ENCODE data around the gene SMG9.
A peak's percentile ranks its signal among the peaks of the same experiment; 100 is the strongest.

SMG9 gene

DNA sequence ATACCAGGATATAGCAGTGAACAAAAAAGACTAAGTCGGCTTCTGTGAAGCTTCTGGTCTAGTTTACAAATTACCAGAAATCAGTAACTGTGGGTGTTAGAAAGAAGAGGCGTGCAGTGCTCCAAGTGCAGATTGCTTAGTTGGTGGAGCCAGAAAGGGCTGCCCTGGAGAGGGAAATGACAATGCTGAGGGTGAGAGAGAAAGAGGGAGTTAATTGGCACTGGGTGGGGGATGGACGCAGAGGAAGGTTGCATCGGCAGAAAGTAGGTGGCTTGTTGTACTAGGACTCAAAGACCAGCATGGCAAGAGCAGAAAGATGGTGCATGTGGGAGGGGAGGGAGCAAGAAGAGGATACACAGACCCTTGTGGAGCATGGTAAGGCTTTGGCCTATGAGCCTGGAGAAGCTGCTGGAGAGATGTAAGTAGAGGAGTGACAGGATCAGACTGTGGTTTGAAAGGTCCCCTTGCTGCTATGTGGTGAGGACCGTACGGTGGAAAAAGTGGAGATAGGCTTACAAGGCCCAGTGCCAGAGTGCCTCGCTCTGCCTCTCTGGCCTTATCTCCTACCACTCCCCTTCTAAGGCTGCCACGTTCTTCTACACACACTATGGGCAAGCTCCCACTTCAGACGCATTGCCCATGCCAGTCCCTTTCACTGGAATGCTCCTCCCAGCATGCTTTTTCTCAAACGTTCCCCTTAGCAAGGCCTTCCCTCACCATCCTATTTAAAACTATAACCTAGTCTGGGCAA lies 13.5 kb downstream of the SMG9 start:
- Histone ChIP-seq H3K9ac (ENCODE audit: low read depth in 1 of 2, low read length in 2 of 2) (no peak overlapping the region), H3K36me3 (ENCODE audit: control insufficient read depth in 1 of 2, insufficient read depth in 2 of 2, low read length in 2 of 2) (peaks cover 25 to 72% of the 10 kb centered on the region in 2 donors), H3K9me3 (ENCODE audit: control insufficient read depth in 1 of 2, low read length in 2 of 2) (no peaks in the 10 kb centered on the region), H3K27ac (ENCODE audit: low read depth, low read length) (no peak overlapping the region), H3K4me1 (ENCODE audit: control insufficient read depth in 1 of 2, insufficient read depth in 2 of 2, low read length in 2 of 2) (peaks cover 17 to 37% of the 10 kb centered on the region in 2 donors), H3K4me3 (ENCODE audit: low read depth in 1 of 2, low read length in 2 of 2) (no peak overlapping the region), H3K27me3 (ENCODE audit: control insufficient read depth in 1 of 2, insufficient read depth in 2 of 2, low read length in 2 of 2) (no peaks in the 10 kb centered on the region)

DNA sequence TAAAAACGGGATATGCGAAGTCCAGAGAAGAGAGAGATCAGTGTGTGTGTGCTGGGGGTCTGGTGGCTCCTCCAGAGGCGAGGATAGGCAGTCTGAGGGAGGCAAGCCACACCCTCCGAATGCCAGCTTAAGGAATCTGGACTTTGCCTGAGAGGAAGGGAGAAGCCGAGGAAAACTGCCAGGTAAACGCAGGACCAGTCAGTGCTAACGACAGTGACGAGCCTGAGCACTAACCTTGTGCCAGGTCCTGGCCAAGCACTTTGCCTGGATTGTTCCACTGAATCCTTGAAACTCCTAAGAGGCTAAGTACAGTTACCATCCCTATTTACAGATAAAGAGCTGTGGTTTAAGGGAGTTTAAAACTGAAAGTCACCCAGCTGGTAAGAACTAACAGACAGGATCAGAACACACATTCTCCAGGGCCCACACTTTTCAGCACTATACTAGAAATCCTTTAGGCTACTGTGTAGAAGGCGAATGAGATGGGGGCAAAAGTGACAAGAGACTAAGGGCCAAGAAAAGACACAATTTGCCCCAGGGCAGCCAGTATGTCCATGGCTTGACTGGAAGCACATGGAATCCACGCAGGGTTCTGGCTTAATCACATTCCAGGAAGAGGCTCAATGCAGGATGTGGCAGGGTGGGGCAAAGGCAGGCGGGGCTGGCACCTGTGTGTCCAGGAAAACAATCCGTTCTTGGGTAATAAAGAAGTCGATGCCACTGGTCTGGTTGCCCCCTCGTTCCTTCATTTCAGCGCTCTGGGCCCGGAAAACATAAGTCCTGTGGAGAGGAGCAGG lies 15.1 kb downstream of the SMG9 start:
- H3K27ac ChIP-seq (ENCODE audit: low read depth, low read length): peak overlapping the region; percentile 89
- no peaks in the 10 kb centered on the region for H3K27me3 ChIP-seq (ENCODE audit: control insufficient read depth in 1 of 2, insufficient read depth in 2 of 2, low read length in 2 of 2)
- peak overlapping the region; percentile 43 to 58 for H3K9ac ChIP-seq (ENCODE audit: low read depth in 1 of 2, low read length in 2 of 2)
- H3K9me3 ChIP-seq (ENCODE audit: control insufficient read depth in 1 of 2, low read length in 2 of 2): no peaks in the 10 kb centered on the region
- peak overlapping the region in 1 of 2 donors; percentile 18 for H3K4me3 ChIP-seq (ENCODE audit: low read depth in 1 of 2, low read length in 2 of 2)
- H3K36me3 ChIP-seq (ENCODE audit: control insufficient read depth in 1 of 2, insufficient read depth in 2 of 2, low read length in 2 of 2): peaks cover 23 to 74% of the 10 kb centered on the region in 2 donors
- peaks cover 15 to 32% of the 10 kb centered on the region in 2 donors for H3K4me1 ChIP-seq (ENCODE audit: control insufficient read depth in 1 of 2, insufficient read depth in 2 of 2, low read length in 2 of 2)

DNA sequence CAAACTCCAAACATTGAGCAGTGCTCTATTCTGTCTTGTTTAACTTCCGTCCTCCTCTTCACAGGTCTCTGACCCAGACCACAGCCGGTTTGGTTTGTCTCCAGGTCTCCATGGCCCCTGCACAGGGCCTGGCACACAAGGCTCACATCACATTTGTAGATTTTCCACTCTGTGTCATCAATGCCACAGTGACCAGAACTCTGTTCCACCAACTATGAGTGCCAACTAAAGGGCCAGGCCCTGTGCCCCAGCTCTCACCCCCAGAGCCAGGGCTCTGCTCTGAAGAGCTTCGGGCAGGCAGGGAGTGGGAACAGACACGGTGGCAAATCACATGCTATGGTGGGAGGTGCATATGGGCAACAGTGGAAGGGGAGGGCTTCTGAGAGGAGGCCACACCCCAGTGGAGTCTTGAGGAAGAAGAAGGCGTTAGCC lies 16.0 kb downstream of the SMG9 start:
- Histone ChIP-seq H3K9ac (ENCODE audit: low read depth in 1 of 2, low read length in 2 of 2) (peak overlapping the region; percentile 19 to 58), H3K9me3 (ENCODE audit: control insufficient read depth in 1 of 2, low read length in 2 of 2) (no peaks in the 10 kb centered on the region), H3K36me3 (ENCODE audit: control insufficient read depth in 1 of 2, insufficient read depth in 2 of 2, low read length in 2 of 2) (peaks cover 24 to 66% of the 10 kb centered on the region in 2 donors), H3K27ac (ENCODE audit: low read depth, low read length) (peak overlapping the region; percentile 89), H3K4me1 (ENCODE audit: control insufficient read depth in 1 of 2, insufficient read depth in 2 of 2, low read length in 2 of 2) (peaks cover 14 to 30% of the 10 kb centered on the region in 2 donors), H3K27me3 (ENCODE audit: control insufficient read depth in 1 of 2, insufficient read depth in 2 of 2, low read length in 2 of 2) (no peaks in the 10 kb centered on the region), H3K4me3 (ENCODE audit: low read depth in 1 of 2, low read length in 2 of 2) (no peak overlapping the region)

DNA sequence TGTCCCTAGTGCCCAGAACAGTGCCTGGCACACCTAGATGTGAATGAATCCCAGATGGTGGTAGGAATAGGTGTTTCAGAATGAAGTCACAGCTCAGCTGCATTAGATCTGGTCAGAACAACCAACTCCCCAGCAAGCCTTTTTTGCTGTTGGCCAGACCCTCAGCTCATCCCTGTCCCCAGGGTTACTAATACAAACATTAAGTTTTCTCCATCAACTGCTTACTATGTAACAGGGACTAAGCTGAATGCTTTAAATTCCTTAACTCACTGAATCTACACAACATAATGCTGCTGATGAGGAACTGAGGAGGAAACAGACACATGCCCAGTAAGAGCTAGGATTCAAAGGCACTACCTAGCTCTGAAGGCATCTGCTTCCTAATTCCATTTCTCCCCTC lies 18.8 kb downstream of the SMG9 start:
- H3K4me1 ChIP-seq (ENCODE audit: control insufficient read depth in 1 of 2, insufficient read depth in 2 of 2, low read length in 2 of 2): peaks cover 14 to 25% of the 10 kb centered on the region in 2 donors
- no peak overlapping the region for H3K9ac ChIP-seq (ENCODE audit: low read depth in 1 of 2, low read length in 2 of 2)
- no peak overlapping the region for H3K27ac ChIP-seq (ENCODE audit: low read depth, low read length)
- no peak overlapping the region for H3K4me3 ChIP-seq (ENCODE audit: low read depth in 1 of 2, low read length in 2 of 2)
- H3K36me3 ChIP-seq (ENCODE audit: control insufficient read depth in 1 of 2, insufficient read depth in 2 of 2, low read length in 2 of 2): peaks cover 29 to 69% of the 10 kb centered on the region in 2 donors
- no peaks in the 10 kb centered on the region for H3K9me3 ChIP-seq (ENCODE audit: control insufficient read depth in 1 of 2, low read length in 2 of 2)
- H3K27me3 ChIP-seq (ENCODE audit: control insufficient read depth in 1 of 2, insufficient read depth in 2 of 2, low read length in 2 of 2): no peaks in the 10 kb centered on the region

DNA sequence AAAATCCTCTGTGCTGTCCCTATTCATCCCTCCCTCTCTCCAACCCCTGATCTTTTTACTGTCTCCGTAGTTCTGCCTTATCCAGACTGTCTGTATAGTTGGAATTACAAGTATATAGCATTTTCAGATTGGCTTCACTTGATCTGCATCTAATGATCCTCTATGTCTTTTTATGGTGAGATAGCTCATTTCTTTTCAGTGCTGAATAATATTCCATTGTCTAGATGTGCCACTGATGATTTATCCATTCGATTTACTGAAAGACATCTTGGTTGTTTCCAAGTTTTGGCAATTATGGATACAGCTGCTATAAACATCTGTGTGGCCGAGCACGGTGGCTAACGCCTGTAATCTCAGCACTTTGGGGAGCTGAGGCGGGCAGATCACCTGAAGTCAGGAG lies 19.7 kb downstream of the SMG9 start:
- H3K27me3 ChIP-seq (ENCODE audit: control insufficient read depth in 1 of 2, insufficient read depth in 2 of 2, low read length in 2 of 2): no peaks in the 10 kb centered on the region
- H3K9me3 ChIP-seq (ENCODE audit: control insufficient read depth in 1 of 2, low read length in 2 of 2): no peaks in the 10 kb centered on the region
- no peak overlapping the region for H3K27ac ChIP-seq (ENCODE audit: low read depth, low read length)
- no peak overlapping the region for H3K9ac ChIP-seq (ENCODE audit: low read depth in 1 of 2, low read length in 2 of 2)
- no peak overlapping the region for H3K4me3 ChIP-seq (ENCODE audit: low read depth in 1 of 2, low read length in 2 of 2)
- peaks cover 27 to 67% of the 10 kb centered on the region in 2 donors for H3K36me3 ChIP-seq (ENCODE audit: control insufficient read depth in 1 of 2, insufficient read depth in 2 of 2, low read length in 2 of 2)
- peaks cover 5 to 15% of the 10 kb centered on the region in 2 donors for H3K4me1 ChIP-seq (ENCODE audit: control insufficient read depth in 1 of 2, insufficient read depth in 2 of 2, low read length in 2 of 2)

DNA sequence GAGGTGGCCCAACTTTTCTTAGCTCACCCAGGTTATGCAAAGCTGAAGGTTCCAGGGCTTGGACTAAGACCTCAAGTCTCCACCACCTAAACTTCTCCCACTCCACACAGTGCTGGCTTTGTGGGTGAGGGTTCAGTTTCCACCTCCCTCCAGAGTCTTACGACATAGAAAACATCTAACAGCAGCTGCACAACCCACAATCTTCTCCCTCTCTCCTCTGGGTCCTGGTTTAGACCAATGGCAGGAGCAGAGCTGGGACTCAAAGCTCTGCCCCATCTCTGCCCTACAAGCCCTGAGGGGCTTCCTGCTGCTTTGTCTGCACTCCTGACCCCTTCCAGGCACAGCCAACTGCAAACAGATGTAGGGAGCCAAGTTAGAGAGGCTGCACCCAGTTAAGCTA lies 22.9 kb downstream of the SMG9 start:
- peaks cover 0 to 4% of the 10 kb centered on the region in 2 donors for H3K4me1 ChIP-seq (ENCODE audit: control insufficient read depth in 1 of 2, insufficient read depth in 2 of 2, low read length in 2 of 2)
- no peaks in the 10 kb centered on the region for H3K9me3 ChIP-seq (ENCODE audit: control insufficient read depth in 1 of 2, low read length in 2 of 2)
- H3K27ac ChIP-seq (ENCODE audit: low read depth, low read length): no peak overlapping the region
- H3K36me3 ChIP-seq (ENCODE audit: control insufficient read depth in 1 of 2, insufficient read depth in 2 of 2, low read length in 2 of 2): peaks cover 31 to 66% of the 10 kb centered on the region in 2 donors
- H3K4me3 ChIP-seq (ENCODE audit: low read depth in 1 of 2, low read length in 2 of 2): no peak overlapping the region
- no peak overlapping the region for H3K9ac ChIP-seq (ENCODE audit: low read depth in 1 of 2, low read length in 2 of 2)
- H3K27me3 ChIP-seq (ENCODE audit: control insufficient read depth in 1 of 2, insufficient read depth in 2 of 2, low read length in 2 of 2): no peaks in the 10 kb centered on the region

DNA sequence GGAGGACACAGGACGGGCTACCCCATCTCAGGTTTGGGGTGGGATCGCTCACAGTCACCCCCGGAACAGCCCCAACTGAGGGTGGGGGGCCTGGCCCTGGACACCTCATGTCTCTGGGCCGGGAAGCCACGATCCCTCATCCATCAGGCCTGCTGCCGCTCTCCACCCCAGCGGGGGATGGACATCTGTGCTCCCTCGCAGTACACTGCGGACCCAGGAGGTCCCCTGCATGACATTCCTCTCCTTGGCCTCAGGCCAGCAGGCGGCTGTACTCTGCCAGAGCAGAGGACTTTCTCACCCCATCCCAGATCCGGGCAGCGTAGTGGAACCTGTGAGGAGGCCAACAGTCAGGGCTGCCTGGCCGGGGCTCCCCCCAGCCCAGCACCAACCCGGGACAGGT lies 23.4 kb downstream of the SMG9 start:
- Histone ChIP-seq H3K27ac (ENCODE audit: low read depth, low read length) (no peak overlapping the region), H3K27me3 (ENCODE audit: control insufficient read depth in 1 of 2, insufficient read depth in 2 of 2, low read length in 2 of 2) (no peaks in the 10 kb centered on the region), H3K36me3 (ENCODE audit: control insufficient read depth in 1 of 2, insufficient read depth in 2 of 2, low read length in 2 of 2) (peaks cover 31 to 61% of the 10 kb centered on the region in 2 donors), H3K9me3 (ENCODE audit: control insufficient read depth in 1 of 2, low read length in 2 of 2) (no peaks in the 10 kb centered on the region), H3K4me1 (ENCODE audit: control insufficient read depth in 1 of 2, insufficient read depth in 2 of 2, low read length in 2 of 2) (peaks cover 0 to 4% of the 10 kb centered on the region in 2 donors), H3K4me3 (ENCODE audit: low read depth in 1 of 2, low read length in 2 of 2) (no peak overlapping the region), H3K9ac (ENCODE audit: low read depth in 1 of 2, low read length in 2 of 2) (no peak overlapping the region)

DNA sequence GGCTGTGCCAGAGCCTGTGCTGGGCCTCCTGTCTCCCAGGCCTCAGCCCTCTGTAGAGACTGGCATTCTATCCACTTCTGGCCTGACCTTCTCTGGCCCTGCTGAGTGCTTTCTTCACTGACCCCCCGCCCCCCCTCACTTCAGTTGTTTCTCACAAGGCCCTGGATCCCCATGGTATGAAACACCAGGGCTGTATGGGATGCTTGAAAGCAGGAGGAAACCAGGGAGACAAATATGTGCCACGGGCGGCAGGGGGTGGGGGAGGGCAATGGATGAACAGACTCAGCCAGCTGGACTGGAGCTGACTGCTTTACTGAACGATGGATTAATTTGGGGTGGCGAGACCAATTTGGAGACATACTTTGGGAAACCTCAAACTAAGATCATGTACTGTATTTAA lies 24.8 kb downstream of the SMG9 start:
- Histone ChIP-seq H3K36me3 (ENCODE audit: control insufficient read depth in 1 of 2, insufficient read depth in 2 of 2, low read length in 2 of 2) (peaks cover 31 to 52% of the 10 kb centered on the region in 2 donors), H3K9me3 (ENCODE audit: control insufficient read depth in 1 of 2, low read length in 2 of 2) (no peaks in the 10 kb centered on the region), H3K9ac (ENCODE audit: low read depth in 1 of 2, low read length in 2 of 2) (no peak overlapping the region), H3K4me1 (ENCODE audit: control insufficient read depth in 1 of 2, insufficient read depth in 2 of 2, low read length in 2 of 2) (peaks cover 0 to 4% of the 10 kb centered on the region in 2 donors), H3K4me3 (ENCODE audit: low read depth in 1 of 2, low read length in 2 of 2) (no peak overlapping the region), H3K27me3 (ENCODE audit: control insufficient read depth in 1 of 2, insufficient read depth in 2 of 2, low read length in 2 of 2) (no peaks in the 10 kb centered on the region), H3K27ac (ENCODE audit: low read depth, low read length) (no peak overlapping the region)

DNA sequence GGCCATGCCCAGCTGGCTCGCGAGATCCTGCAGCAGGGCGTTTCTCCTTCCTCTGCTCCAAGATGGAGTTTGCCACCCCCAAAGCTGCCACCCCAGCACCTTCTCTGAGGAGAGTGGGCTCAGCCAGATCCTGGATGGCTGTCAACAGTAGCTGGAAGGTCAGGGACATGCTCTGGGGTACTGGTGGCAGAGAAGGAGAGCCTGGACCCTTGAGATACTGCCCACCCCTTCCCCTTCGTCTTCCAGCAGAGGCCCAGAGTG lies 27.2 kb downstream of the SMG9 start:
- Histone ChIP-seq H3K9me3 (ENCODE audit: control insufficient read depth in 1 of 2, low read length in 2 of 2) (no peaks in the 10 kb centered on the region), H3K4me3 (ENCODE audit: low read depth in 1 of 2, low read length in 2 of 2) (no peak overlapping the region), H3K27me3 (ENCODE audit: control insufficient read depth in 1 of 2, insufficient read depth in 2 of 2, low read length in 2 of 2) (no peaks in the 10 kb centered on the region), H3K9ac (ENCODE audit: low read depth in 1 of 2, low read length in 2 of 2) (no peak overlapping the region), H3K27ac (ENCODE audit: low read depth, low read length) (no peak overlapping the region), H3K36me3 (ENCODE audit: control insufficient read depth in 1 of 2, insufficient read depth in 2 of 2, low read length in 2 of 2) (peaks cover 14 to 42% of the 10 kb centered on the region in 2 donors), H3K4me1 (ENCODE audit: control insufficient read depth in 1 of 2, insufficient read depth in 2 of 2, low read length in 2 of 2) (peaks cover 0 to 4% of the 10 kb centered on the region in 2 donors)
